Measurements from ENCODE around the gene CDC42SE2. TPM values are rescaled to one million over a fixed set of nuclear protein-coding genes. Genes with fewer than 3 reads are reported as not detected.
"Not testable (repeated sequence)": the region's sequence is repeated elsewhere in the genome, so short reads cannot be mapped to it uniquely, and the experiment has no call there.

Gene CDC42SE2
- total RNA-seq, 1 donor from 2014 or later: 27.8 TPM

- no peak overlapping the region for H3K27ac Mint-ChIP-seq
- TF ChIP-seq, protein P1, sequence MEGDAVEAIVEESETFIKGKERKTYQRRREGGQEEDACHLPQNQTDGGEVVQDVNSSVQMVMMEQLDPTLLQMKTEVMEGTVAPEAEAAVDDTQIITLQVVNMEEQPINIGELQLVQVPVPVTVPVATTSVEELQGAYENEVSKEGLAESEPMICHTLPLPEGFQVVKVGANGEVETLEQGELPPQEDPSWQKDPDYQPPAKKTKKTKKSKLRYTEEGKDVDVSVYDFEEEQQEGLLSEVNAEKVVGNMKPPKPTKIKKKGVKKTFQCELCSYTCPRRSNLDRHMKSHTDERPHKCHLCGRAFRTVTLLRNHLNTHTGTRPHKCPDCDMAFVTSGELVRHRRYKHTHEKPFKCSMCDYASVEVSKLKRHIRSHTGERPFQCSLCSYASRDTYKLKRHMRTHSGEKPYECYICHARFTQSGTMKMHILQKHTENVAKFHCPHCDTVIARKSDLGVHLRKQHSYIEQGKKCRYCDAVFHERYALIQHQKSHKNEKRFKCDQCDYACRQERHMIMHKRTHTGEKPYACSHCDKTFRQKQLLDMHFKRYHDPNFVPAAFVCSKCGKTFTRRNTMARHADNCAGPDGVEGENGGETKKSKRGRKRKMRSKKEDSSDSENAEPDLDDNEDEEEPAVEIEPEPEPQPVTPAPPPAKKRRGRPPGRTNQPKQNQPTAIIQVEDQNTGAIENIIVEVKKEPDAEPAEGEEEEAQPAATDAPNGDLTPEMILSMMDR (conservative IDR thresholded peaks at IDR 0.05): no peak
- no peaks in the 10 kb centered on the region for H3K27me3 Mint-ChIP-seq
- H3K9me3 Mint-ChIP-seq: peaks cover 2% of the 10 kb centered on the region
- DNase-seq (ENCODE audit: extremely low spot score, unreplicated experiment): no peak
- no peaks in the 10 kb centered on the region for H3K4me1 Mint-ChIP-seq (ENCODE audit: unreplicated experiment)
- H3K4me3 Mint-ChIP-seq: no peak overlapping the region
- H3K36me3 Mint-ChIP-seq: peaks cover 4% of the 10 kb centered on the region
Observed at GRCh38 chr5:131330031-131330430, 66.2 kb downstream of the CDC42SE2 start.

DNA sequence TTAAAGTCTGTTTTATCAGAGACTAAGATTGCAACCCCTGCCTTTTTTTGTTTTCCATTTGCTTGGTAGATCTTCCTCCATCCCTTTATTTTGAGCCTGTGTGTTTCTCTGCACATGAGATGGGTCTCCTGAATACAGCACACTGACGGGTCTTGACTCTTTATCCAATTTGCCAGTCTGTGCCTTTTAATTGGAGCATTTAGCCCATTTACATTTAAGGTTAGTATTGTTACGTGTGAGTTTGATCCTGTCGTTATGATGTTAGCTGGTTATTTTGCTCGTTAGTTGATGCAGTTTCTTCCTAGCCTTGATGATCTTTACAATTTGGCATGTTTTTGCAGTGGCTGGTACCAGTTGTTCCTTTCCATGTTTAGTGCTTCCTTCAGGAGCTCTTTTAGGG is 71.9 kb downstream of the CDC42SE2 start:
- H3K4me3 Mint-ChIP-seq; H3K4me1 Mint-ChIP-seq (ENCODE audit: unreplicated experiment); DNase-seq (ENCODE audit: extremely low spot score, unreplicated experiment); H3K27ac Mint-ChIP-seq; H3K27me3 Mint-ChIP-seq: not testable (repeated sequence)
- Mint-ChIP-seq H3K36me3 (peaks cover 19% of the 10 kb centered on the region), H3K9me3 (peaks cover 16% of the 10 kb centered on the region)

- not testable (repeated sequence) for H3K27me3 Mint-ChIP-seq; DNase-seq (ENCODE audit: extremely low spot score, unreplicated experiment); H3K4me1 Mint-ChIP-seq (ENCODE audit: unreplicated experiment); H3K4me3 Mint-ChIP-seq; H3K27ac Mint-ChIP-seq
- Mint-ChIP-seq H3K9me3 (peaks cover 16% of the 10 kb centered on the region), H3K36me3 (peaks cover 27% of the 10 kb centered on the region)
Observed at GRCh38 chr5:131336801-131337200, 72.9 kb downstream of the CDC42SE2 start.

GRCh38 chr5:131337240-131338050 is 73.6 kb downstream of the CDC42SE2 start:
- H3K36me3 Mint-ChIP-seq: peaks cover 27% of the 10 kb centered on the region
- DNase-seq (ENCODE audit: extremely low spot score, unreplicated experiment); H3K27ac Mint-ChIP-seq; H3K4me1 Mint-ChIP-seq (ENCODE audit: unreplicated experiment); H3K4me3 Mint-ChIP-seq; H3K27me3 Mint-ChIP-seq: not testable (repeated sequence)
- H3K9me3 Mint-ChIP-seq: peaks cover 16% of the 10 kb centered on the region

GRCh38 chr5:131338051-131338453 is 74.2 kb downstream of the CDC42SE2 start:
- Mint-ChIP-seq H3K36me3 (peaks cover 30% of the 10 kb centered on the region), H3K9me3 (peaks cover 18% of the 10 kb centered on the region)

DNA sequence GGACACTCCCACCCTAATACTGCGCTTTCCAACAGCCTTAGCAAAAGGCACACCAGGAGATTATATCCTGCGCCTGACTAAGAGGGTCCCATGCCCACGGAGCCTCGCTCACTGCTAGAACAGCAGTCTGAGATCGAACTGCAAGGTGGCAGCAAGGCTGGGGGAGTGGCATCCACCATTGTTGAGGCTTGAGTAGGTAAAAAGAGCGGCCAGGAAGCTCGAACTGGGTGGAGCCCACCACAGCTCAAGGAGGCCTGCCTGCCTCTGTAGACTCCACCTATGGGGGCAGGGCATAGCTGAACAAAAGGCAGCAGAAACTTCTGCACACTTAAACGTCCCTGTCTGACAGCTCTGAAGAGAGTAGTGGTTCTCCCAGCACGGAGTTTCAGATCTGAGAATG is 80.4 kb downstream of the CDC42SE2 start:
- not testable (repeated sequence) for H3K27me3 Mint-ChIP-seq; H3K4me1 Mint-ChIP-seq (ENCODE audit: unreplicated experiment); DNase-seq (ENCODE audit: extremely low spot score, unreplicated experiment); H3K4me3 Mint-ChIP-seq; H3K27ac Mint-ChIP-seq
- Mint-ChIP-seq H3K9me3 (peaks cover 10% of the 10 kb centered on the region), H3K36me3 (peaks cover 33% of the 10 kb centered on the region)

More at GRCh38 chr5:131338051-131338453, 74.2 kb downstream of the CDC42SE2 start:
- Mint-ChIP-seq H3K4me1 (ENCODE audit: unreplicated experiment) (no peaks in the 10 kb centered on the region), H3K27ac (no peak overlapping the region), H3K27me3 (no peaks in the 10 kb centered on the region), H3K4me3 (no peak overlapping the region)
- TF ChIP-seq, protein P1 (conservative IDR thresholded peaks at IDR 0.05): no peak
- DNase-seq (ENCODE audit: extremely low spot score, unreplicated experiment): no peak

DNA sequence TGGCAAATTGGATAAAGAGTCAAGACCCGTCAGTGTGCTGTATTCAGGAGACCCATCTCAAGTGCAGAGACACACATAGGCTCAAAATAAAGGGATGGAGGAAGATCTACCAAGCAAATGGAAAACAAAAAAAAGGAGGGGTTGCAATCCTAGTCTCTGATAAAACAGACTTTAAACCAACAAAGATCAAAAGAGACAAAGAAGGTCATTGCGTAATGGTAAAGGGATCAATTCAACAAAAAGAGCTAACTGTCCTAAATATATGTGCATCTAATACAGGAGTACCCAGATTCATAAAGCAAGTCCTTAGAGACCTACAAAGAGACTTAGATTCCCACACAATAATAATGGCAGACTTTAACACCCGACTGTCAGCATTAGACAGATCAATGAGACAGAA is 82.4 kb downstream of the CDC42SE2 start:
- not testable (repeated sequence) for H3K4me3 Mint-ChIP-seq; H3K27ac Mint-ChIP-seq; H3K27me3 Mint-ChIP-seq; DNase-seq (ENCODE audit: extremely low spot score, unreplicated experiment); H3K4me1 Mint-ChIP-seq (ENCODE audit: unreplicated experiment)
- H3K9me3 Mint-ChIP-seq: peaks cover 10% of the 10 kb centered on the region
- peaks cover 30% of the 10 kb centered on the region for H3K36me3 Mint-ChIP-seq

DNA sequence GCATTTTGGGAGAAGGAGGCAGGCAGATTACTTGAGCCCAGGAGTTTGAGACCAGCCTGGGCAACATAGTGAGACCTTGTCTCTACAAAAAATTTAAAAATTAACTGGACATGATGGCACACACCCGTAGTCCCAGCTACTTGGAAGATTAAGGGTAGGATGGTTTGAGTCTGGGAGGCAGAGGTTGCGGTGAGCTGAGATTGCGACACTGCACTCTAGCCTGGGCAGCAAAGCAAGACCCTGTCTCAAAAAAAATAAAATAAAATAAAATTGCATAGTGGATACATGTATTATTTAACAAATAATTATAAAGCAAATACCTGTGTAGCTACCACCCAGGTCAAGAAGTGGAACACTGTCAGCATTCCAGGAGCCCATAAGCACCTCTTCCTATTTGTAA is 90.1 kb downstream of the CDC42SE2 start:
- Mint-ChIP-seq H3K36me3 (no peaks in the 10 kb centered on the region), H3K4me1 (ENCODE audit: unreplicated experiment) (peaks cover 20% of the 10 kb centered on the region), H3K27me3 (no peaks in the 10 kb centered on the region), H3K9me3 (no peaks in the 10 kb centered on the region), H3K27ac (no peak overlapping the region), H3K4me3 (no peak overlapping the region)
- no peak for DNase-seq (ENCODE audit: extremely low spot score, unreplicated experiment)
- TF ChIP-seq, protein P1 (conservative IDR thresholded peaks at IDR 0.05): no peak

Measured in type B pancreatic cell (in vitro differentiated cells).